ENCODE measurements around the gene CABLES1.

CABLES1 gene

DNA sequence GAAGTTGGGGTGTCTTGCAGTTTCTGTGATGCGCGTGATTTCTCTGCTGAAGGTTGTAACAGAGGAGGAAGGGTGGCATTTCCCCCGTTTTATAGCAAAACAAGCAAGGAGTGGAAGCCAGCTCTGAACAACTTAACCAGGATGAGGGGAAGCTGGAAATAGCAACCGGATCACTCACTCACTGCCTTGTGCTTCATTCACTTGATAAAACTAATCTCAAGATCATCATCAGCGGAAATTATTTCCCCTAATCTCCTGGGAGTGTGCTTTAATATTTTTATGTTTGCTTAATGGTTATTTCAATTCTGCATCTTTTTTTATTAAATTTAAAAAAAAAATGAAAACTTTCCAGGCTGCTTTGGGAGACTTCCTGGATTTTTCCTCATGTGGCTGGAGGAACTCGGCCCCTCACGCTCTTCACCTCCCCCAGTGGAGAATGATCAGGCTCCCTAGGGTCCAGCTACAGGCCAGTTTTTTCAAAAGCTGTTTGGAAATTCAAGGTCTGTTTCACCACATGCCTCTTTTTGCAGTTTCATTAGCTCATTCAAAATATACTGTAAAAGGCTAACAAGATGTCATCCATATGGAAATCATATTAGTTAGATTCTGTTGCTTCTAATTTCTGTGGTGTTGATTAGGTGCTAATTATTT lies 31.7 kb downstream of the CABLES1 start:
- in situ Hi-C loops (cut with HindIII; ENCODE audit: low sequenced_read_pairs): no loop called here
- TF ChIP-seq, protein P1, sequence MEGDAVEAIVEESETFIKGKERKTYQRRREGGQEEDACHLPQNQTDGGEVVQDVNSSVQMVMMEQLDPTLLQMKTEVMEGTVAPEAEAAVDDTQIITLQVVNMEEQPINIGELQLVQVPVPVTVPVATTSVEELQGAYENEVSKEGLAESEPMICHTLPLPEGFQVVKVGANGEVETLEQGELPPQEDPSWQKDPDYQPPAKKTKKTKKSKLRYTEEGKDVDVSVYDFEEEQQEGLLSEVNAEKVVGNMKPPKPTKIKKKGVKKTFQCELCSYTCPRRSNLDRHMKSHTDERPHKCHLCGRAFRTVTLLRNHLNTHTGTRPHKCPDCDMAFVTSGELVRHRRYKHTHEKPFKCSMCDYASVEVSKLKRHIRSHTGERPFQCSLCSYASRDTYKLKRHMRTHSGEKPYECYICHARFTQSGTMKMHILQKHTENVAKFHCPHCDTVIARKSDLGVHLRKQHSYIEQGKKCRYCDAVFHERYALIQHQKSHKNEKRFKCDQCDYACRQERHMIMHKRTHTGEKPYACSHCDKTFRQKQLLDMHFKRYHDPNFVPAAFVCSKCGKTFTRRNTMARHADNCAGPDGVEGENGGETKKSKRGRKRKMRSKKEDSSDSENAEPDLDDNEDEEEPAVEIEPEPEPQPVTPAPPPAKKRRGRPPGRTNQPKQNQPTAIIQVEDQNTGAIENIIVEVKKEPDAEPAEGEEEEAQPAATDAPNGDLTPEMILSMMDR (IDR thresholded peaks at IDR 0.05; ENCODE audit: low read depth, low read length): no peak
- no peak overlapping the region for H3K4me3 ChIP-seq (ENCODE audit: low read depth, low read length)
- no peak for DNase-seq (ENCODE audit: low read depth, low spot score)

DNA sequence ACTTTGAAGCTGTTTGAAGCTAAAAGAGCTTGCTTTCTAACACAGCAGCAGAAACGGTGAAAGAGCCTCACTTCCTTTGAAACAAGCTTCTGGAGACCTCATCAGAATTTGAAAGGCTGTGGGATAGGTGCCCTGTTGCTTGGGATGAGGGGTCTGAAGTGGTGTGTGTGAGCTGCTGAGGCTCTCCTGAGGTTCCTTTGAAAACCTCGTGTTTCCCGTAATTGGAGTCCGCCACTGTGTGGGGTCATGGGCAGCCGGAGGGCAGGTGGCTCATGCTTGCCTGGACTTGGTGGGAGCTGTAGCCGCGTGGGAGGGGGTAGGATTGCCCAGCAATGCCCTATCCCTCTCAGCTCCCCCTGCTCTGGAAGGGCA lies 34.4 kb downstream of the CABLES1 start:
- TF ChIP-seq, protein P1 (IDR thresholded peaks at IDR 0.05; ENCODE audit: low read depth, low read length): no peak
- in situ Hi-C loops (cut with HindIII; ENCODE audit: low sequenced_read_pairs): no loop called here
- no peak for DNase-seq (ENCODE audit: low read depth, low spot score)
- H3K4me3 ChIP-seq (ENCODE audit: low read depth, low read length): no peak overlapping the region

DNA sequence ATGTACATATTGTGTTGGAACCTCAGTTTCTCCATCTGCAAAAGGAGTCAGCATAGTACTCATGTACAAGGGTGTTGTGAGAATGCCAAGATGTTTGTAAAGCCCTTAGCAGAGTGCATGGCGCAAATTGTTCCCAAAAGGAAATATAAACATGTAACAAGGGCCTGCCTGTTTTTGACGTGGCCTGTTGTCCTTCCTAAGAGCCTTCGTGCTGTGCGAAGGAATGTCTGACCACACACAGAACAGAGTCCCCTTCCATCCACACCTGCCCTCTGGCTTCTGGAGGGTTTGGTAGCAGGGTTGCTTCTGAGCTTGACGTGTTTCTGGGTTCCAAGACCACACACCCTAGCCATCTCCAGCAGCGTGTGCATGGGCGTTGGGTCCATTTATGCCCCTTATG lies 34.9 kb downstream of the CABLES1 start:
- in situ Hi-C loops (cut with HindIII; ENCODE audit: low sequenced_read_pairs): no loop called here
- TF ChIP-seq, protein P1 (IDR thresholded peaks at IDR 0.05; ENCODE audit: low read depth, low read length): no peak
- DNase-seq (ENCODE audit: low read depth, low spot score): no peak

DNA sequence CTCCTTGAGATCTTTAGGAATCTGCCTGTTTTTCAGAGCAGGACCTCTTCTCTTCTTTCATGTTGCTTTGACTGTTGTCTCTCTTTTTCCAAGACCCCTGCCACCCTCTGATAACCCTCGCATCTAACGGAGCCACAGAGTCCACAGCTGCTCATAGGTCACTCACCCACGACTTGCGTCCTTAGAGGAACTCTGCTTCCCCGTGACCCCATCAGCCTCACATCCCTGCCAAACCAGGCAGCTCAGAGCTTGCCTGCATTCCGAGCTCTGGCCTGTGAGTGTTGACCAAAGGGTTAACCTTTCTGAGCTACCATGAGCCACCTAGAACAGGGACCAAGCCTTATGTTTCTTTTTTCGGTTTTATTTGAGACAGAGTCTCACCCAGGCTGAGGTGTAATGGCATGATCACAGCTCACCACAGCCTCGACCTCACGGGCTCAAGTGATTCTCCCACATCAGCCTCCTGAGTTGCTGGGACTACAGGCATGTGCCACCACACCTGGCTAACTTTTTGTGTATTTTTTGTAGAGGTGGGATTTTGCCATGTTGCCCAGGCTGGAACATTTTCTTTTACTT lies 36.4 kb downstream of the CABLES1 start:
- in situ Hi-C loops (cut with HindIII; ENCODE audit: low sequenced_read_pairs): no loop called here
- no peak overlapping the region for H3K4me3 ChIP-seq (ENCODE audit: low read depth, low read length)
- TF ChIP-seq, protein P1 (IDR thresholded peaks at IDR 0.05; ENCODE audit: low read depth, low read length): no peak
- no peak for DNase-seq (ENCODE audit: low read depth, low spot score)

More for the DNA sequence above, 34.9 kb downstream of the CABLES1 start:
- no peak overlapping the region for H3K4me3 ChIP-seq (ENCODE audit: low read depth, low read length)

DNA sequence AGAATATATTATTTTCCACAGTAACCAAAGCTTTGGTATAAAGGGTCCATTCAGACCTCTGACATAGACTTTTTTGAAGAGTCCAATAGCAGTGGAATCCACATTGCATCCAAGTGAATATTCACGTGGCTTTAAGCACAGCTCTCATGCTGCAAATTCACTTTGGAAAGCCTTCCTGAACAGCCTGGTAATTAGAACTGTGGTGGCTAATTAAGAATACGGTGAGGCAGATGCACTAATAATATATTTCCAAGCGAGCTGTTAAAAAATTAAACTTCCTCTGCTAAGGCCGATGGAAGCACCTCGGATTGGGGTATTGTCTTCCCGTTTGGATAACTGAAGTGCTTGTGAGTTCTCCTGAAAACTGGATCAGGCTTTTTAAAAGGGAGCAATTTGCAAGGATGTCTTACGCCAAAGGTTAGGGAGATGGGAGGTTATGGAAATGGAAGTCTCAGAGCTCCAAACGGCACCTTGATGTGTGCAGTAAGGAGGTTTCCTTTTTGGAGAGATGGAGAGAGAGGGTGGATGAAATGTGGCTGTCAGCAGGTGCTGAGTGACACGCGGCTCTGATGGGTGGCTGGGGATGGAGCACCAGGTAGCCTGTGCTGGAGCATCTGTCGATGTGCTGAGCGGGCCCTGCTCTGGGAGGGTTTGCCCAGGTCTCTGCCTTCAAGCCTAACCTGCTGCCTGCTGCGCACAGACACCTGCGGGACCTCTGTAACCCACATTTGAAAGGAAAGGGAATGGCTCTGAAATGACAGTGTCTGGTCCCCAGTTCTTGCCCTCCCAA lies 37.5 kb downstream of the CABLES1 start:
- in situ Hi-C loops (cut with HindIII; ENCODE audit: low sequenced_read_pairs): no loop called here
- DNase-seq (ENCODE audit: low read depth, low spot score): no peak
- H3K4me3 ChIP-seq (ENCODE audit: low read depth, low read length): no peak overlapping the region
- TF ChIP-seq, protein P1 (IDR thresholded peaks at IDR 0.05; ENCODE audit: low read depth, low read length): no peak

DNA sequence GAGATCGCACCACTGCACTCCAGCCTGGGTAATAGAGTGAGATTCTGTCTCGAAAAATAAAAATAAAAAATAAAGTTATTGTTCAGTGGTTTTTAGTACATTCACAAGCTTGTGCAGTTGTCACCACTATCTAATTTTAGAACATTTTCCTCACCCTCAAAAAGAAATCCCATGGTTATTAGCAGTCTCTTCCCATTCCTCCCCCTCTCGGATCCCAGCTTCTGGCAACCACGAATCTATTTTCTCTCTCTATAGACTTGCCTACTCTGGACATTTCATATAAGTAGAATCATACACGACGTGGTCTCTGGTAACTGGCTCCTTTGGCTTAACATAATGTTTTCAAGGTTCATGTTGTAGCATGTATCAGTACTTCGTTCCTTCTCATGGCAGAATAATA lies 38.6 kb downstream of the CABLES1 start:
- no peak overlapping the region for H3K4me3 ChIP-seq (ENCODE audit: low read depth, low read length)
- TF ChIP-seq, protein P1 (IDR thresholded peaks at IDR 0.05; ENCODE audit: low read depth, low read length): no peak
- in situ Hi-C loops (cut with HindIII; ENCODE audit: low sequenced_read_pairs): no loop called here
- DNase-seq (ENCODE audit: low read depth, low spot score): no peak
